DOHH2 (cell line): ENCODE measurements around the gene KIAA1614.

ENCODE experiments used
- CTCF ChIP-seq: fragments of 200-600 bp; sonication (generic); IDR thresholded peaks from one replicate; pipeline ENCODE4 v1.5.1; 2014; ENCODE audit warnings: antibody characterized with exemption, mild to moderate bottlenecking, low read depth, low read length; ENCODE audit not compliant: poor library complexity, severe bottlenecking
- EZH2phosphoT487 ChIP-seq: fragments of 200-600 bp; sonication (generic); IDR thresholded peaks from 2 replicates; pipeline ENCODE4 v1.6.1; 2017; ENCODE audit warnings: borderline replicate concordance, mild to moderate bottlenecking, antibody characterized with exemption, low read length, moderate library complexity, mixed read lengths

DNA sequence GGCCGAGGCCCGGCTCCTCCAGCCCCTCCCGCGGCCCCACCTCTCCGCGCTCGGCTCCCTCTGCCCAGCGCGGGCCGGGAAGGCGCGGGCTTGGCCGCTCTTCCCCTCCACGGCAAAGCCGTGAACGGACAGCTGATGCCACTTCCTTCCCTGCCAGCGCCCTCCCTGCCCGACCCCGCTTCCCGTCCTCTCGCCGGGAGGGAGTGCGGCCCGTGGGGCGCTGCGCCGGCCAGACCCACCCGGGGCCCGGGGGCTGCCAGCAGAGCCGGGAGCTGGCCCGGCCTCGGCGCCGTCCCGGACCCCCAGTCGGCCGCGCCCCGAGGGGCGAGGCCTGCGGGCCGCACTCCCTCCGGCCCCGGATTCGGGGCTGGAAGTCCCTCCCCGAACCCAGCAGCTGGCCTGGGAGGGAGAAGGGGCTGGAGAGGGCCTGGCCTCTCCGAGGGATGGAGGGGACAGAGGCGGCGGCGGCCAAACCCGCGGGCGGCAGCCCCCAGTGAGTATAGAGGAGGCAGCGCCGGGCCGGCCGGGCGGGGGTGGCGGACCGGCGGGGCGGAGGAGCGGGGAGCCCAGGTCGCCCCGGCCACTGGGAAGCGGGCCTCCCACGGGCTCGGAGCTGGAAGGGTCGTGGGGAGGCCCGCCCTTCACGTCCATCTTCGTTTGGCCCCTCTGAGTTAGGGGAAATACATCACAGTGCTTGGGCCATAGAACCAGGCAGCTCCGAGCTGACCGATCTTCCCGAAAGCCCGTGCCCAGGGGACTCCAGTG, at the start of gene KIAA1614:
- no peak for TF ChIP-seq CTCF
- 0 out of 2 replicates have a peak, but pooled peaks have one; percentile 4 for TF ChIP-seq EZH2phosphoT487
